Breast epithelium (tissue), 4 donors: ENCODE data around the gene WFIKKN1. TPM values are rescaled to one million over a fixed set of nuclear protein-coding genes. Genes with fewer than 3 reads are reported as not detected.
"Not testable (repeated sequence)": the region's sequence is repeated elsewhere in the genome, so short reads cannot be mapped to it uniquely, and the experiment has no call there.

Source experiments
- DNase-seq, 2 donors: peaks; one replicate each; pipeline ENCODE4 v3.0.0-alpha.2; 2019; ENCODE audit warnings: low spot score in 2 of 2
- H3K27ac ChIP-seq, 2 donors: fragments of 200-600 bp; sonication (generic) in 1 of 2; one replicate each; pipeline ENCODE4 v1.5.1; 2016 to 2019; ENCODE audit warnings: mild to moderate bottlenecking in 1 of 2
- H3K27me3 ChIP-seq, 2 donors: fragments of 200-600 bp; sonication (generic) in 1 of 2; one replicate each; pipeline versions ENCODE4 v1.5.1 to v1.6.0; 2017 to 2019; ENCODE audit warnings: control low read depth in 1 of 2, mild to moderate bottlenecking in 1 of 2
- H3K36me3 ChIP-seq: fragments of 200-600 bp; one replicate; pipeline ENCODE4 v1.5.1; 2019
- H3K4me1 ChIP-seq, 2 donors: fragments of 200-600 bp; sonication (generic); one replicate each; pipeline ENCODE4 v1.5.1; 2016 to 2019; ENCODE audit warnings: control low read depth in 1 of 2
- H3K4me3 ChIP-seq, 3 donors: fragments of 200-600 bp; sonication (generic); 1 replicate in 2 of 3; 2 replicates in 1 of 3; pipeline ENCODE4 v1.5.1; 2016 to 2019; ENCODE audit warnings: mild to moderate bottlenecking in 3 of 3, moderate library complexity in 2 of 3
- H3K9me3 ChIP-seq, 2 donors: fragments of 200-600 bp; sonication (generic) in 1 of 2; one replicate each; pipeline ENCODE4 v1.5.1; 2016 to 2019; ENCODE audit warnings: control low read depth in 1 of 2
- POLR2A ChIP-seq: fragments of 450-650 bp; IDR thresholded peaks from one replicate; pipeline ENCODE4 v1.6.1; 2016; ENCODE audit warnings: antibody characterized with exemption, mild to moderate bottlenecking, moderate library complexity
- POLR2AphosphoS5 ChIP-seq, 3 donors: sonication (generic); formaldehyde crosslinking; IDR thresholded peaks; one replicate each; pipeline ENCODE4 v1.6.1; 2017; ENCODE audit warnings: antibody characterized with exemption in 3 of 3
- intact Hi-C: fragments of 100-400 bp; cut with DNase I; formaldehyde crosslinking; loops from one replicate; pipeline ENCODE4 v1.15.1; 2023; ENCODE audit warnings: low total_unique reads
- total RNA-seq, 3 donors: library from RNA; depleted of rRNA; stranded (reverse); fragments of >200 nt; gene quantifications; one replicate each; pipeline ENCODE4 v1.1.0, GENCODE V29; 2016
- TF ChIP-seq, protein P1 (sequence below), 3 donors: fragments of 450-650 bp; IDR thresholded peaks; one replicate each; pipeline ENCODE4 v1.5.1; 2016 to 2017; ENCODE audit warnings: antibody characterized with exemption in 3 of 3, mild to moderate bottlenecking in 3 of 3, moderate library complexity in 3 of 3

WFIKKN1 gene
- total RNA-seq, 3 donors from 2014 or later, result 0.66 to 0.73 TPM; not detected in 1

DNA sequence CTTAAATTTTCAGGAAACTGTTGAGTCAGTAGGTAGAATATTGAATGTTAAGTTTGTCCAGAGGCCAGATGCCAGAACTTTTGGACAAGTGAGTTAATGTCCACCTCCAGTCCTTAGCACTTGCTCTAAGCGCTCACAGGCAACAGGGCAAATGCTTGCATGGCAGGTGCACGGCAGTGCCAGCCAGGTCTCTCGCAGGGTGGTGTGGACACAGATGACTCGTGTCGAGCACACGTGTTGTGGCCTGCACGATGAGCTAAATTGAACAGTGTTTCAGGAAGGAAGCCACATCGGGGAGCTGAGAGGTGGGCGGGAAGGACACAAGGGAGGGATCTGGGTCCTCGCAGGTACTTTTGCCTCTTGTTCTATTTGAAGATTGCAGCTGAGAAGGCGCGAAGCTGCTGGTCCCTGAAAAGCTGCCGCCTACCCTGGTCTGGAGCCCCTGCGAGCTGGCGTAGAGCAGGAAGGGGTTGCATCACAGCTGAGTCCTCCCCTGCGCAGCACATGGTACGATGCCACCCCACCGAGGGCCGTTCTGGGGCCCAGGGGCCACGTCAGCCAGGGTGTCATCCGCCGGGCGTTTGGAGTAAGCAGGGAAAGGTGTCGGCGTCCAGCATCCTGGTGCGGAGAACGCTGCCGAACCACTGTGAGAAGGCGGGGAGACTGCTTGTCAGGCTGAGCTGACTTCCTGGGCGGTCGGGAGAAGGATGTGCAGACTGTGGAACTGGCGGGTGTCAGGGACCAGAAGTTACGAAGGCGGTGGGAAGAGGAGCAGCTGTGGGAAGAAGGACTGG is 34.6 kb upstream of the WFIKKN1 start:
- Histone ChIP-seq H3K4me3 (no peak overlapping the region), H3K4me1 (peaks cover 6 to 24% of the 10 kb centered on the region in 2 donors), H3K27me3 (no peaks in the 10 kb centered on the region), H3K27ac (no peak overlapping the region), H3K9me3 (no peaks in the 10 kb centered on the region), H3K36me3 (no peaks in the 10 kb centered on the region)
- intact Hi-C loops, result no loop called here
- TF ChIP-seq, protein P1, sequence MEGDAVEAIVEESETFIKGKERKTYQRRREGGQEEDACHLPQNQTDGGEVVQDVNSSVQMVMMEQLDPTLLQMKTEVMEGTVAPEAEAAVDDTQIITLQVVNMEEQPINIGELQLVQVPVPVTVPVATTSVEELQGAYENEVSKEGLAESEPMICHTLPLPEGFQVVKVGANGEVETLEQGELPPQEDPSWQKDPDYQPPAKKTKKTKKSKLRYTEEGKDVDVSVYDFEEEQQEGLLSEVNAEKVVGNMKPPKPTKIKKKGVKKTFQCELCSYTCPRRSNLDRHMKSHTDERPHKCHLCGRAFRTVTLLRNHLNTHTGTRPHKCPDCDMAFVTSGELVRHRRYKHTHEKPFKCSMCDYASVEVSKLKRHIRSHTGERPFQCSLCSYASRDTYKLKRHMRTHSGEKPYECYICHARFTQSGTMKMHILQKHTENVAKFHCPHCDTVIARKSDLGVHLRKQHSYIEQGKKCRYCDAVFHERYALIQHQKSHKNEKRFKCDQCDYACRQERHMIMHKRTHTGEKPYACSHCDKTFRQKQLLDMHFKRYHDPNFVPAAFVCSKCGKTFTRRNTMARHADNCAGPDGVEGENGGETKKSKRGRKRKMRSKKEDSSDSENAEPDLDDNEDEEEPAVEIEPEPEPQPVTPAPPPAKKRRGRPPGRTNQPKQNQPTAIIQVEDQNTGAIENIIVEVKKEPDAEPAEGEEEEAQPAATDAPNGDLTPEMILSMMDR (IDR thresholded peaks at IDR 0.05), result no peak
- TF ChIP-seq POLR2AphosphoS5 (IDR thresholded peaks at IDR 0.05), result no peak
- no peak for TF ChIP-seq POLR2A
- no peak for DNase-seq

DNA sequence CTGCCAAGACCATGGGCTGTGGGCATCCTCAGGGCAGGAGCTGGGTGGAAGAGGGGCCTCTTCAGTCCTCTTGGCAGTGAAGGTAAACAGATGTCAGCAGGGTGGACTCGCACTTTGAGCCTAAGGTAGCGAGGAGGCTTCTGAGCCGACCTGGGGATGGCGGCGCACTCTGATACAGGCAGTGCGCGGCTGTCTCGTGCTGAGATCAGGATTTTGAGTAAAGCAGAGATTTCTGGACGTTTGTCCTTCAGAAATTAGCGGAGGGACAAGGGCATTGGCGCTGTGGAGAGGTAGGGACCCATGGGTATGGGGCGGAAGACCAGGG is 34.1 kb upstream of the WFIKKN1 start:
- no peaks in the 10 kb centered on the region for H3K27me3 ChIP-seq
- H3K9me3 ChIP-seq, result no peaks in the 10 kb centered on the region
- TF ChIP-seq, protein P1 (IDR thresholded peaks at IDR 0.05), result no peak
- TF ChIP-seq POLR2AphosphoS5 (IDR thresholded peaks at IDR 0.05), result no peak
- no peak for TF ChIP-seq POLR2A
- no peak for DNase-seq
- H3K4me3 ChIP-seq, result no peak overlapping the region
- peaks cover 6 to 22% of the 10 kb centered on the region in 2 donors for H3K4me1 ChIP-seq
- H3K36me3 ChIP-seq, result no peaks in the 10 kb centered on the region
- intact Hi-C loops, result no loop called here
- H3K27ac ChIP-seq, result no peak overlapping the region

DNA sequence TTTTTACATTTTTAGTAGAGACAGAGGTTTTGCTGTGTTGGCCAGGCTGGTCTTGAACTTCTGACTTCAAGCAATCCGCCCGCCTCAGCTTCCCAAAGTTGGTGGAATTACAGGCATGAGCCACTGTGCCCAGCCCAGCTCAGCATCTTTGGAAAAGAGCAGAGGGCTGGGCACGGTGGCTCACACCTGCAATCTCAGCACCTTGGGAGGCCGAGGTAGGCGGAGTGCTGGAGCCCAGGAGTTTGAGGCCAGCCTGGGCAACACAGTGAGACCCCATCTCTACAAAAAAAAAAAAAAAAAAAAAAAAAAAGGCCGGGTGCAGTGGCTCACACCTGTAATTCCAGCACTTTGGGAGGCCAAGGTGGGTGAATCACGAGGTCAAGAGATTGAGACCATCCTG is 33.1 kb upstream of the WFIKKN1 start:
- H3K9me3 ChIP-seq, H3K27me3 ChIP-seq, DNase-seq, H3K36me3 ChIP-seq, intact Hi-C loops, H3K4me3 ChIP-seq, H3K27ac ChIP-seq: not testable (repeated sequence)
- H3K4me1 ChIP-seq, result peaks cover 0 to 14% of the 10 kb centered on the region in 2 donors

DNA sequence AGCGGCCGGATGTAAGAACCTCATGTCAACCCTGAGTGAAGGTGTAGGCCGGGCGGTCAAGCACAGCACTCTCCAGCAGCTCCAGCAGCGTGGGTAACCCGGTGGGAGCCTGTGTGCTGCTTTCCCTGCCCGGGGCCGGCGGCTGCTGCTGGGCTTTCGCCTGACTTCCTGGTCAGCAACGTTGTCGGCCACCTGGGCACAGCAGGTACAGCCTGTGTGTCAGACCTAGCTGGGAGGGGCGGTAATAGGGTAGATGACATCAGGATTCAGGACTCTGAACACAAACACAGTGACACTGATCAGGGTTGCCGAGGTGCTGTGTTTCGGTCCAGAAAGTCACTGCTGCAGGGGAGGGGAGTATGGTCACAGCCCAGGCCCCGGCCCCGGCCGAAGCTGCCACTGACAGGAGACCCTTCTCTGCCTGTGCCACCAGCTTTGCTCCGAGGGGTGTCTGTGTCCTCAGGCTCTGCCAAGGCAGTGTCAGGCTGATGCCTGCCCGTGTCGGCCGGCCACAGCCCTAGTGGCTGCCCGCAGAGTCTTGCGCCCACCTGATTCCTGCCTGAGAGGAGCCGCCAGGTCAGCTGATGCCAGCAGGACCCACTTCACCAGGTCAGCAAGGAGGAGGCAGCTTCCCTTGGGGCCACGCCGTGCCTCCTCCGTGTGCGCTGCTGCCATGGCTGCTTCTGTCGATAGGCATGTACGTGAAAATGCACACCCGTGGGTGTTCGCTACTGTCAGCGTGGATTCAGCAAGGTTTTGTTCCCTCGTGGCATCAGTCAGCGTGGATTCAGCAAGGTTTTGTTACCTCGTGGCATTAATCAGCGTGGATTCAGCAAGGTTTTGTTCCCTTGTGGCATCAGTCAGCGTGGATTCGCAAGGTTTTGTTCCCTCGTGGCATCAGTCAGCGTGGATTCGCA is 31.7 kb upstream of the WFIKKN1 start:
- H3K9me3 ChIP-seq, result no peaks in the 10 kb centered on the region
- H3K36me3 ChIP-seq, result no peaks in the 10 kb centered on the region
- H3K4me3 ChIP-seq, result no peak overlapping the region
- intact Hi-C loops, result no loop called here
- no peak for TF ChIP-seq POLR2AphosphoS5 (IDR thresholded peaks at IDR 0.05)
- TF ChIP-seq, protein P1 (IDR thresholded peaks at IDR 0.05), result no peak
- no peak for TF ChIP-seq POLR2A
- H3K27ac ChIP-seq, result no peak overlapping the region
- H3K4me1 ChIP-seq, result peaks cover 0 to 4% of the 10 kb centered on the region in 2 donors
- no peaks in the 10 kb centered on the region for H3K27me3 ChIP-seq
- DNase-seq, result no peak

DNA sequence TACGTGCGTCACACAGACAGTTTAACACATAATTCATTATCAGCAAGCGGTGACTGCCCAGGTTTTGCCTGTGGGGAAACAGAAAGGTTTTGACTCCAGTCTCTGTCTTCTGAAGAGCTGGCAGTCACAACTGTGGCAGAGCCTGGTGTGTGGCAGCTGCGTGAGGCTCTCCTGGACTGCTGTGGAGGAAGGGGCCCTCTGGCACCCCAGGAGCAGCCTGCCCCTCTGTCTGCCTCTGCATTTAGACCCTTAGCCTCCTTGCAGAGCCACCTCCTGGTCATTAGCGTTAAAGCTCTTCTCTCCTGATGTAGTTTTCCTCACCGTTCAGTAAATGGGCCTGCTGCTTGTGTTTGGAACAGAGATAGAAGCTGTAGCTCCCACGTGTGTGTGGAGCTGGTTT is 30.0 kb upstream of the WFIKKN1 start:
- no peak for DNase-seq
- intact Hi-C loops, result no loop called here
- H3K4me1 ChIP-seq, result no peaks in the 10 kb centered on the region
- TF ChIP-seq POLR2AphosphoS5 (IDR thresholded peaks at IDR 0.05), result no peak
- no peak for TF ChIP-seq POLR2A
- TF ChIP-seq, protein P1 (IDR thresholded peaks at IDR 0.05), result no peak
- H3K4me3 ChIP-seq, result no peak overlapping the region
- H3K9me3 ChIP-seq, result no peaks in the 10 kb centered on the region
- no peaks in the 10 kb centered on the region for H3K36me3 ChIP-seq
- no peaks in the 10 kb centered on the region for H3K27me3 ChIP-seq
- H3K27ac ChIP-seq, result no peak overlapping the region
